ENCODE measurements around the gene SLC39A9. TPM values are rescaled to one million over a fixed set of nuclear protein-coding genes. Genes with fewer than 3 reads are reported as not detected.

SLC39A9 gene
- total RNA-seq, 2 donors from 2014 or later: 79.7 to 83.1 TPM

GRCh38 chr14:69370061-69370460 is 28.4 kb upstream of the SLC39A9 start:
- TF ChIP-seq CTCF (IDR thresholded peaks at IDR 0.05): no peak
- no peaks in the 10 kb centered on the region for H3K36me3 ChIP-seq
- H3K4me1 ChIP-seq: no peaks in the 10 kb centered on the region
- no peak for DNase-seq
- intact Hi-C loops (cut with DNase I): no loop called here
- H3K4me3 ChIP-seq: no peak overlapping the region
- no peak overlapping the region for H3K9ac ChIP-seq (ENCODE audit: low read depth in 2 of 2, low read length in 2 of 2)
- no peak overlapping the region for H3K27ac ChIP-seq
- no peaks in the 10 kb centered on the region for H3K9me3 ChIP-seq
- H3K27me3 ChIP-seq: no peaks in the 10 kb centered on the region

GRCh38 chr14:69372146-69372545 is 26.3 kb upstream of the SLC39A9 start:
- Histone ChIP-seq H3K27me3 (no peaks in the 10 kb centered on the region), H3K9ac (ENCODE audit: low read depth in 2 of 2, low read length in 2 of 2) (no peak overlapping the region), H3K27ac (no peak overlapping the region), H3K4me3 (no peak overlapping the region), H3K36me3 (no peaks in the 10 kb centered on the region), H3K9me3 (no peaks in the 10 kb centered on the region), H3K4me1 (no peaks in the 10 kb centered on the region)
- DNase-seq: no peak
- no peak for TF ChIP-seq CTCF (IDR thresholded peaks at IDR 0.05)
- intact Hi-C loops (cut with DNase I): no loop called here

GRCh38 chr14:69373104-69373503 is 25.4 kb upstream of the SLC39A9 start:
- H3K9me3 ChIP-seq: no peaks in the 10 kb centered on the region
- no peaks in the 10 kb centered on the region for H3K36me3 ChIP-seq
- no peak overlapping the region for H3K27ac ChIP-seq
- no peaks in the 10 kb centered on the region for H3K4me1 ChIP-seq
- H3K4me3 ChIP-seq: no peak overlapping the region
- no peak overlapping the region for H3K9ac ChIP-seq (ENCODE audit: low read depth in 2 of 2, low read length in 2 of 2)
- H3K27me3 ChIP-seq: no peaks in the 10 kb centered on the region
- intact Hi-C loops (cut with DNase I): no loop called here
- DNase-seq: no peak
- no peak for TF ChIP-seq CTCF (IDR thresholded peaks at IDR 0.05)

GRCh38 chr14:69374235-69374634 is 24.3 kb upstream of the SLC39A9 start:
- H3K36me3 ChIP-seq: no peaks in the 10 kb centered on the region
- no peak overlapping the region for H3K9ac ChIP-seq (ENCODE audit: low read depth in 2 of 2, low read length in 2 of 2)
- H3K27ac ChIP-seq: no peak overlapping the region
- H3K4me1 ChIP-seq: no peaks in the 10 kb centered on the region
- H3K4me3 ChIP-seq: no peak overlapping the region
- no peaks in the 10 kb centered on the region for H3K27me3 ChIP-seq
- intact Hi-C loops (cut with DNase I): no loop called here
- no peaks in the 10 kb centered on the region for H3K9me3 ChIP-seq
- no peak for TF ChIP-seq CTCF (IDR thresholded peaks at IDR 0.05)
- no peak for DNase-seq

GRCh38 chr14:69375182-69375581 is 23.3 kb upstream of the SLC39A9 start:
- no peaks in the 10 kb centered on the region for H3K4me1 ChIP-seq
- H3K36me3 ChIP-seq: no peaks in the 10 kb centered on the region
- TF ChIP-seq CTCF (IDR thresholded peaks at IDR 0.05): no peak
- no peak for DNase-seq
- H3K4me3 ChIP-seq: no peak overlapping the region
- no peaks in the 10 kb centered on the region for H3K27me3 ChIP-seq
- no peak overlapping the region for H3K9ac ChIP-seq (ENCODE audit: low read depth in 2 of 2, low read length in 2 of 2)
- intact Hi-C loops (cut with DNase I): no loop called here
- H3K9me3 ChIP-seq: no peaks in the 10 kb centered on the region
- H3K27ac ChIP-seq: no peak overlapping the region

- H3K36me3 ChIP-seq: no peaks in the 10 kb centered on the region
- H3K27ac ChIP-seq: no peak overlapping the region
- intact Hi-C loops (cut with DNase I): no loop called here
- no peaks in the 10 kb centered on the region for H3K27me3 ChIP-seq
- no peaks in the 10 kb centered on the region for H3K4me1 ChIP-seq
- no peak for TF ChIP-seq CTCF (IDR thresholded peaks at IDR 0.05)
- DNase-seq: no peak
- H3K4me3 ChIP-seq: no peak overlapping the region
- H3K9ac ChIP-seq (ENCODE audit: low read depth in 2 of 2, low read length in 2 of 2): no peak overlapping the region
- no peaks in the 10 kb centered on the region for H3K9me3 ChIP-seq
These were observed 22.8 kb upstream of the SLC39A9 start for GRCh38 chr14:69375722-69376121.

Measured in colonic mucosa (tissue), 4 donors.